NCI-H2196 (cell line): ENCODE data around the gene SUN1.
"Not testable (repeated sequence)": the region's sequence is repeated elsewhere in the genome, so short reads cannot be mapped to it uniquely, and the experiment has no call there.

Experiments used
- DNase-seq: peaks from one replicate; lab custom pipeline; 2025; ENCODE audit not compliant: unreplicated experiment; lab: John Stamatoyannopoulos, UW

SUN1 gene

GRCh38 chr7:803243-803635 is 29.0 kb upstream of the SUN1 start:
- no peak for DNase-seq

GRCh38 chr7:803796-804195 is 28.5 kb upstream of the SUN1 start:
- not testable (repeated sequence) for DNase-seq

- DNase-seq = no peak
These were observed 27.0 kb upstream of the SUN1 start for GRCh38 chr7:805261-805660.

- peak; percentile 24 for DNase-seq
These were observed 16.7 kb upstream of the SUN1 start for GRCh38 chr7:815284-816216.

- peak; percentile 99 for DNase-seq
These were observed 16.0 kb upstream of the SUN1 start for GRCh38 chr7:816300-816750.

- DNase-seq = no peak
These were observed 15.3 kb upstream of the SUN1 start for GRCh38 chr7:816751-817671.

- no peak for DNase-seq
These were observed 14.1 kb upstream of the SUN1 start for GRCh38 chr7:818031-818699.

- DNase-seq = no peak
These were observed 11.9 kb upstream of the SUN1 start for GRCh38 chr7:820341-820740.

GRCh38 chr7:821688-822087 is 10.6 kb upstream of the SUN1 start:
- no peak for DNase-seq

- DNase-seq = no peak
These were observed 9.5 kb upstream of the SUN1 start for GRCh38 chr7:822692-823276.

- DNase-seq = no peak
These were observed 8.6 kb upstream of the SUN1 start for GRCh38 chr7:823649-824048.

- no peak for DNase-seq
These were observed 8.2 kb upstream of the SUN1 start for GRCh38 chr7:824081-824480.

GRCh38 chr7:824664-825063 is 7.6 kb upstream of the SUN1 start:
- no peak for DNase-seq

- no peak for DNase-seq
These were observed 6.9 kb upstream of the SUN1 start for GRCh38 chr7:825386-825785.

GRCh38 chr7:826230-826917 is 5.9 kb upstream of the SUN1 start:
- DNase-seq = no peak

GRCh38 chr7:828793-829561 is 3.3 kb upstream of the SUN1 start:
- no peak for DNase-seq

GRCh38 chr7:830069-830468 is 2.2 kb upstream of the SUN1 start:
- no peak for DNase-seq

GRCh38 chr7:831596-832166 is 595 bp upstream of the SUN1 start:
- DNase-seq = no peak

- no peak for DNase-seq
These were observed 720 bp downstream of the SUN1 start for GRCh38 chr7:832968-833424.
